NCI-H748 treated with DMSO at 0.1 percent for 48 hours (cell line): Measurements from ENCODE around the gene CAPN3.

Experiments used
- DNase-seq: peaks from one replicate; lab custom pipeline; 2025; lab: John Stamatoyannopoulos, UW

CAPN3 gene

DNA sequence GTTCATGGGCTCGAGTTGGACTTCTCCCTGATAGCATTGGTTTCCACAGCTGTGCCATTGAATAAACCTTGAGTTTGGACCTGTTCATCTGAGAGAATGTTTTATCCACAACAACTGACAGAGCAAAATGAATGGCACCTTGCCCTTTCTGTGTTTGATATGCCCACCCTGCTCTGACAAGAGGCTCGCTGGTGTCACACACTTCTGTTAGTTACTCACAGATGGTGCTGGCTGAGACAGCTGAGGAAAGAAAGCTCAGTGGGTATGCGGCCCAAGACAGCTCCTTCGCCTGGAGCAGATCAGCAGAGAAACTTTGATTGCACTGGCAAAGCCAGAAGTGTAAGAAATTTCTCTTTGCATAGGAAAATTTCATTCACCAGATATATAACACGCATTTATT is 2.5 kb upstream of the CAPN3 start:
- no peak for DNase-seq

DNA sequence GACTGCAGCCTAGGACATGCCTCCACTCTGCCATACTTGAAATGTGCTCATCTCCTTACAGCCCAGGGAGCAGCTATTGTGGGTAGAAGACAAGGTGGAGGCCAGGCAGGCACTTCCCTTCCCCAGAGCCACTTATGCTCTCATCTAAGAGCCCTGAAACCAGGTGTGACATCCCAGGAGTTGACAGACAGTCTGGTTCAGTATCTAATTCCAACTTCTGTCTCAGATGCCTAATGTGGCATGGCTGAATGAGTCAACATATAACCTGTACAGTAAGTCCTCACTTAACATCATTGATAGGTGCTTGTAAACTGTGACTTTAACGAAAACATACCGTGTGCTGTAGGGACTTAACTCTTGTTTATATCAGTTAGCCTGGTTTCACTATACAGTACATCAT is 1.2 kb upstream of the CAPN3 start:
- DNase-seq = no peak

DNA sequence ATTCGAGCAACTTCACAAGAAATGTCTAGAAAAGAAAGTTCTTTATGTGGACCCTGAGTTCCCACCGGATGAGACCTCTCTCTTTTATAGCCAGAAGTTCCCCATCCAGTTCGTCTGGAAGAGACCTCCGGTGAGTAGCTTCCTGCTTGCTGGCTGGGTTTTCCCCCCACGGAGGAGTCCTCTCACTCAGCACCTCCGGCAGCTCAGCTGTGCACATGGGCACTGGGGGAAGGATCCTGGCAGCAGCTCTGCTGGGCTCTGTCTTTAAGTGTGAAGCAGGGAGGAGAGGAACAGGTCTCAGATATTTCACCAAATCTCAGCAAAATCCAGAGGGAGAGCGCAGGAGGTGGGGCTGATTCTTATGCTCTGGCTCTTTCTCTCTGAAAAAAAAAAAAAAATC is 684 bp downstream of the CAPN3 start:
- DNase-seq = no peak

DNA sequence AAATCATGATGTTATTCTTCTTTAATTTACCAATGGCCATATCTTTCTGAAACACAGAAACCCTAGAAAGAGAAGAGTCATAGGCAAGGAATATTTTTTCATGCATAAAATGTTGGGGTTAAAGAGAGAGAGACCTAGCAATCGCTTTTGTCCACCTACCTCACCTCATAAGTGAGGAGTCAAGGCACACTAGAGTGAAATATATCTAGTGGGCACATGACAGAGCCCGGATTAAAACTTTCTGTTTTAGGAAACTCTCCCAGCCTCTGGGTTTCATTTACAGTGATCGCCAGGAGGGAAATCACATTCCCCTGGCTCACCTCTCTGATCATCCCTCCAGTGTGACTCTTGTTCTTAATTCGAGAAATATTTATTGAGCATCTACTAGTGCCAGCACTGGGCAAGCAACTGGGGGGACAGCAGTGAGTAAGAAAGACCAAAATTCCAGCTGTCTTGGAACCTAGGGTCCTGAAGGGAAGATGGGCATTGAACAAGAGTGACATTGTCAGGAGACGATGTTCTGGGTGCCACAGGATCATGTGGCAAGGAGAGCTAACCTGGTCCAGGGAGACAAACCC is 1.3 kb downstream of the CAPN3 start:
- no peak for DNase-seq

DNA sequence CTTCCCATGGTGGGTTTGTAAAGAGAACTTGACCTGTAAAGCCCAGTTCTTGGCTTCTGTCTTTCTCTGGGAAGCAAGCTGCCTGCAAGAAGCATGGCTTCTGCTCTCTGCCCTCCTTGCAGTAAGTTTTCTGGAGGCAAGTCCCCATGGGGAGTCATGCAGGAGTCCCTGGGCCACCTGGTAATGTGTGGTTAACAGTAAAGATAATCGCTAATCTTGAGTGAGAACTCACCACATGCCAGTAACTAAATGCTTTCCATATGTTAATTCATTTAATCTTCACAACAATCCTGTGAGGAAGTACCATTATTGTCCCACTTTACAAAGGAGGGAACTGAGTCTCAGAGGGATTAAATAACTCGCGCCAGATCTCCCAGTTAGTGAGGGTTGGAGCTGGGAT is 4.2 kb downstream of the CAPN3 start:
- DNase-seq = no peak

DNA sequence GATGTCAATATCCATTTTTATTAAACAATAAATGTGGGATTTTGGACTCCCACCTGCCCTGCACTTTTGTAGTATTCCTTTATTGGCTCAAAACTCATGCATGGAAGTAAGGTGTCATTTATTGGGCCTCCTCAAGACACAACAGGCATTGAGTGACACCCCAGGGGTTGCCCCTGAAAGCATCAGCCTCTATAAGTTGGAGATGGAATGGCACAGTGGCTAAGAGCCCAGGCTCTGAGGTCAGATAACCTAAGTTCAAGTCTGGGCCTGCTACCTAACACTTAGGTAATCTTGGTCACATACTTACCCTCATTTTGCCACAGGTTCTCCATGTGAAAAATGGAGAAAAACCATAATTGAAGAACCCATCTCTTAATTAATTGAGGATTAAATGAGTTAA is 4.6 kb downstream of the CAPN3 start:
- DNase-seq = no peak

DNA sequence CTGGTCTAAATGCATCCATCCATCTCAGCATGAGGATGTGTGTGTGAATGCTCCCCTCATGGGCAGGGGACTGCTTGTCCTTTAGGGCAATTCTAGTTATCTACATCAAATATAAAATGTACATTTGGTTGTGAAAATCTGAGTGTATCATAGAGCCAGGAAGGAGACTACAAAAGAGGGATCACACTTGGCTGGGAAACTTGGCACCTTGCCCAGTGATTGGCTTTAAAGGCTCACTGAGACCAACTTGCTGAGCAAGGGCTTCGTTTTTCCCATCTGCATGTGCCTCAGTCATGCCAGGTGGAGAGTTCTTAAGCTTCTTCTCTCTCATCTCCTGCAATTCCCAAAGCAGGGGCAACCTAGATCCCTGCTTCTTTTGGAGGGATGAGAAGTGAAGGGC is 5.2 kb downstream of the CAPN3 start:
- no peak for DNase-seq

DNA sequence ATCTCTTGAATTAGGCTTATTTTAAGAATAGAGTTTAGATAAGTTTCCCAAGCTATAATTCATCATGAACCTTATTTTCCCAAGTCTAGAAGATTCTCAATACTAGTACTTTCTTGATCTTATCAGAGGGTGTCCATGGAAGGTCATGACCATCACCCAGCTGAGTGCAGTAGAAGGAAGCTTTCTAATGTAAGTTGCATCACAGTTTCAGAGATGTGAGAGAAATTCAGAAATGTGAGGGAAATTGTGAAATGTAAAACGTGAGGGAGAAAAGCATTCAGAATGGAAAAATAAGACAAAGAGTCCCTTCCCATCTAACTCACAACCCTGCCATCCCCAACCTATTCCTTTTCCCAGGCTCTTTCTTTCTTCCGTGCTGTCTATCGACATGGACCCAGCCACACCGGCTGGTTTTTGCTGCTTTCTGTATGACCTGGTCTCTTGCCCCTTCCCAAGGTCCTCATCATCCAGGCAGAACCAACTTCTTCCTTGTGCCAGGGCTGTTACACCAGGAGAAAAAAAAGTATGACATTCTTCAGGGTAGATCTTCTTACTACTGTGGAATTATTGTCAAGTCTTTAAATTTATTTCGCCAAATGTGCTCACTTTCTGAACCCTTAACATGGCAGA is 6.7 kb downstream of the CAPN3 start:
- no peak for DNase-seq

DNA sequence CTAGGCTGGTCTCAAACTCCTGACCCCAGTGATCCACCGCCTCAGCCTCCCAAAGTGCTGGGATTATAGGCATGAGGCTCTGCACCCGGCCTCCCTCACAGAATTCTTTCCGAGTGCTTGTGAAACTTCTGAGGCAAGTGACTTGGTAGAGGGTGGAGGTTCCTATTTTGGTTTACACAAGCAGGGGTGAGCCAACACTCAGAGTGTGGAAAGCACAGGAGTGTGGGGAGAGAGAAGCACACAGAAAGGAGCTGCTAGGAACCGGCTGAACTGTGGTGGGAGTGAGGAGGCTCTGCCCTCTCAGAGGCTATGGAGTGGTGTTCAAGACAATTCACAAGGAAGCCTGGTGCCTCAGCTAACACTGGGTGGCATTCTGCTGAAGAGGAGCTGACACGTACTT is 7.7 kb downstream of the CAPN3 start:
- no peak for DNase-seq

DNA sequence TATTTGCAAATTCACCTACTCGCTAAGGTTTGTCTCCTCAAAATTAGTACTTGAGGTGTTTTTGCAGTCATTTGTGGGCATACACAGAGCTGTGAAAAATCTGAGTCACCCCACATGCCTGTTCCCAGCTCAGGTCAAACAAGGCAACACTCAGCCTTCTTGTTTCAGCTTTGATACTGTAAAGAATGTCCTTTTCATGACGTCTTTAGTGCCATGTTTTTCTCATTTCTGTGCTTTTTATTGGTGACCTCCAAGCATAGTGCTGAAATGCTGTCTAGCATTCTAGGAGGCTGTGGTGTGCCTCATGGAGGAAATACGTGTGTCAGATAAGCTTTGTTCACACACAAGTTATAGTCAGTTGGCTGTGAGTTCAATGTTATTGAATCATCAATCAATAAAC is 8.8 kb downstream of the CAPN3 start:
- no peak for DNase-seq

DNA sequence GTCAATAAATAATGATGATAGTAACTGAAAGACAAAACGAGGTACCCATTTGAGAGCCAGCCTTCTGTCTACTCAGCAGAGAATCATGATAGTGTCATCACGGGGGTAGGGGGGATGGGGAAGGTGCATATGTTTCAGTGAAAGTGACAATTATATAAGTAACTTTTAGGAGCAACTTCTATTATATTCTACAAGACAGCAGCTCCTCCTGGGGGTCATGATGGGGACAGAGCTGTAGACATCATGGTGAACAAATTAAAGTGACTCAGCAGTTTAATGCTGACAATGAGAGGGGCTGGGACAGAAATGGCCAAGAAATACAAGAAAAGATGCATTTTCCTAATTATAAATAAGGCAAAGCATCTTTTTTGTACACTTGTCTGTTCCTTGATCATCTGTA is 11.8 kb downstream of the CAPN3 start:
- DNase-seq = no peak

DNA sequence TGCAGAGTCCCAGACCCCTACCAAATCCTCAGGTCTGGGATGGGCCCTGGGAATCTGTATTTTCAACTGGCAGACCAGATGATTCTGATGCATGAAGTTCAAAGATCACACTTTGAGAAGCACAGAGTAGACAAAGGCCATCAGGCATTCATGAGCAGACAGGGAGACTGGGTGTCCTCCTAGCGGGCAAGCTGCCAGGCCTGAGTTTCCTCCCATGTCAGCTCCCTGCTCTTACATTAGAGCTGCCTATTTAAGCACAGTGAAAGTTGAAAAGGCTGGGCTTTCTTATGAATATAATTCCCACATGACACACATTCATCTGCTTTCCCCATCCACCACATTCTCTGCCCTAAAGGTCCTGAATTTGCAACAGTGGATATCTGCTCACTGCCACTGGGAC is 14.0 kb downstream of the CAPN3 start:
- DNase-seq = no peak

DNA sequence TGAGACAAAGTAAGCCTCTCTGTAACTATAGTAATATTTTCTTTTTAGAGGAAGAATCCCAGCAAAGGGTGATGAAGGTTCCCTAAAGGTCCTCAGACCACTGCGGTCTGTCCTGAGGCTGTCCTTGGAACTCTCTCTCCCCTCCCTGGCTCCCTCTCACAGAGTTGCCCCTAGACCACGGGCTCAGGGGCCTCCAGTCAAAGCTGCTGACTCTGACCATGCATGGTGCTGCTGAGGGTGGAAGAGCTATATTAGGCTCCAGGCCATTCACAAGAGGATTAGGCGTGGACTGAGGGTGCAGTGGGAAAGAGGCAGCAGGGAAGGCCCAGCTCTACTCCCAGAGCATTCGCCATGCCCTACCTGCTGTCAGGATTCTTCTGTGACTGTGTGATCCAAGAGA is 14.6 kb downstream of the CAPN3 start:
- DNase-seq = no peak

DNA sequence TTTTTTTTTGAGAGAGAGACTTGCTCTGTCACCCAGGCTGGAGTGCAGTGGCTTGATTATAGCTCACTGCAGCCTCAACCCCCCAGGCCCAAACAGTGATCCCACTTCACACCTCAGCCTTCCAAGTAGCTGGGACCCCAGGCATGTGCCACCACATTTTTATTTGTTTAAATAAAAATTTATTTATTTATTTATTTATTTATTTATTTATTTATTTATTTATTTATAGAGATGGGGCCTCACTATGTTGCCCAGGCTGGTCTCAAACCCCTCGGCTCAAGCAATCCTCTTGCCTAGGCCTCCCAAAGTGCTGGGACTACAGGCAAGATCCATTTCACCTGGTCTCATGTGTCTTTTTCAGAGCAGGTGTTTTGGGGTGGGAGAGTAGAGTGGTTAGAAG is 15.5 kb downstream of the CAPN3 start:
- no peak for DNase-seq

DNA sequence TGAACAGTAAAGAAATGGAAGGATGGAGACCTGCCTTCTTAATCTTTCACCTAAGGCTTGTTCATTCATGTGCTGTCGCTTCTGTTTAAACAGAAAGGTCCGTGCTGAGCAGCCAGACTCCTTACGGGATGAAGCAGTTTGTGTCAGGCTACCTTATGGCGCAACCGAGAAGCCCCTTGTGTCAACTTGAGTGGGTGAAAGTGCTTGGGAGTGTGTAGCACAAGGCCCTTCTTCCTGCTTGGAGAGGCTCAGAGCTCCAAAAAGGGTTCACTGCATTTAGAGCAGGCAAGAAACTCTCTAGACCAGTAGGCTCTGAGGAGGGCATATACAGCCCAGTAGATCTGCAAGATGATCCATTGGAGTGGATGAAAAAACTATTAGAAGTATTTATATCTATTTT is 16.0 kb downstream of the CAPN3 start:
- DNase-seq = no peak

DNA sequence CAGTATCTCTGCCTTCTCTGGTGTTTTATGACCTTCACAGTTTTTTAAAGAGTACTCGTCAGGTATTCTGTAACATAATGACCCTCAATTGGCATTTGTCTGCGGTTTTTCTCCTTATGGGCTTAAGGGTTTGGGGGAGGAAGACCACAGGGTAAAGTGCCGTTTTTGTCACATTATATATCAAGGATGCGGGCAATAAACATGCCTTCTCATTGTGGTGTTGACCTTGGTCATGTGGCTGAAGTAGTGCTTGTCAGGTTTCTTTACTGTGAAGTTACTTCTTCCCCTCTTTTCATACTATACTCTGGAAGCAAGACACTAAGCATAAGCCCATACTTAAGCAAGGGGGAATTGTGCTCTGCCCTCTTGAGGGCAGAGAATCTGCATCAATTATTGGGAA is 16.6 kb downstream of the CAPN3 start:
- no peak for DNase-seq

DNA sequence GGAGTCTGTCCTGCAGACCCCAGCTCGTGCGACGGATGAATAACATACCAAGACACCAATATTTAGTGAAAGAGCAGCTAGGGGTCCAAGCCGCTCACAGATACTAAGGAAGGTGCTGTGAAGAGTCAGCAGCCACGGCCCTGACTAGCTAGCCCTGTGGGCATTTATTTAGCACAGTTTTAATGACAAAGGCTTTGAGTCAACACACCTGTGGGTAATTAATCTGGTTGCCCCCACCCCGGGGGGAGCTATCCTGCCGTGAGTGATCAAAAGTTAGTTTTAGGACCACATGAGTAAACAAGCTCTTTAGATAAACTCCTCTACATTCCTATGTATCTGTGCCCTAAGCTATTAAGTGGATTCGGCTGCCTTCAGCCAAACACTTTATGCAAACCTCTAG is 18.7 kb downstream of the CAPN3 start:
- DNase-seq = no peak

DNA sequence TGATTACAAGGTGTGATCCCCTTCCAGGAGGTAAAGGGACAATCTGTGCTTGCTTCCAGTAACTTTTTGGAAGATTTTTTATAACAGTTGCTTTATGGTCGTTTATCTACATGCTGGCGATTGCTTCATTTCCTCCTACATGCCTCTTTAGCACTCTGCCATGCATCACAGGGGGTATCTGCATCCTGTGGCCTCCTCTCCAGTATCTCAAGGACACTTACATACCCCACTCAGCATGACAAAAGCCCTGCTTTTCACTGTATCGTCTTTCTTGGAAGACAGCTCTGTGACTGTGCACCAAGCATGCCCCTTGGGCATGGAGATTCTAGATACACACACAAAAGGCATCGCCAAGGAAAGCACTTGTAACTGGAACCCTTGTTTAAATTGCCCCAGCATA is 25.3 kb downstream of the CAPN3 start:
- no peak for DNase-seq

DNA sequence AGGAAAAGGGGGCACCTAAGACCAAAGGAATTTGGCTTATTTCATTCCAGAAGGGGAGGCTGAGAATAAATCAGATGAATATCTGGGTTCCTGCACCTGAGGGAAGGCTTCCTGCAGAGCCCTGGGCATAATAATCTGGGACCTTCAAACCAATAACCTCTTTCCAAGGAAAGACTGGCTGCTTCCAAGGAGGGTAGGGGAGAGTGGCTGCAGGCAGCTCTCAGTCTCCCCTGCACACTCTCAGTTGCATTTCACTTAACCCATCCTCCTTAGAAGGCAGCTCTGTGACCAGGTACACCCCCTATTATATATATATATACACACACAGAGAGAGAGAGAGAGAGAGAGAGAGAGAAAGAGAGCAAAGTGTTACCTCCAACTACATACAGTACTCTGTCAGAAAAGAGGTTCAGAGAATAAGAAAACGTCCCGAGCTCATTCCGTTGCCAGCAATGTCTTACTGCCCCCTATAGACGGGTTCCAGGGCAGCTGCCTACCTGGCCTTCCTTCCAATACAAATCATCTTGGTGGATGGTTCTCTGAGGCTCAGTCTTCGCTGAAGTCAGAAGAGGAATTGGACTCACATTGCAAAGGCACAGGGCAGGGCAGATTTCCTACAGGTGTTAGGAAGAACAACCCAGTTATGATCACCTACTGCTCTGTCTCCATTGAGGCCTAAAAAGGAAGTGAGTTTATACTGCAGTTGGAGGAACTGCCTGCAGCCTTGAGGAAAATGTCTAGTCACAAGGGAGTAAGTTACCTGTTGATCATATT is 26.1 kb downstream of the CAPN3 start:
- peak; percentile 12 for DNase-seq

DNA sequence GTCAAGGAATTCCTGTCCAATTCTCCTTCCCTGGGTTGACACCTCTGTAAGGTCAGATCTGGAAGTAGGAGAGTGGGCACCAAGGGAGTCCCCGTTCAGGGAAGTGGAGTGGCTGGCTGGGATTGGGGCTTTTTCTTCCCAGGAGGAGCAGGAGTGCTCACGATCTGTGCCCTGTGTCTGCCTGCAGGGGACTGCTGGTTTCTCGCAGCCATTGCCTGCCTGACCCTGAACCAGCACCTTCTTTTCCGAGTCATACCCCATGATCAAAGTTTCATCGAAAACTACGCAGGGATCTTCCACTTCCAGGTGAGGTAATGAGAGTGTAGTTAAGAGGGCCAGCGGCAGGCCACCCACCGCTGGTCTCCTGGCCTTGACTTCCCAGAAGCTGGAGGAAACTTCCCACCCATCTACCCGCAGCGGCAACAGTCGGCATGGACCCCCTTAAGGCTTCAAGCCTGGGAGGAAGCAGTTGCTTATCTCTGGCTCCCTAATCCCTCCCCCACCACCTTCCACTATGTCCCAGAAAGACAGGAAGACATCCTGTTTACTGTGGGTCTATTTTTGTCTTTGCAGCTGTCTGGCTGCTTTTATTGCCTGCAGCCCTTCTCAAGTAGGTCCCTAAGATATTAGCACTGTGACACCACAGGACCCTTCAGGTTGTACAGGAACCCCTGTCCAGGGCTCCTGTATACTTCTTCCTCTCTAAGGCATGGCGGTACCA is 26.8 kb downstream of the CAPN3 start:
- DNase-seq = no peak

DNA sequence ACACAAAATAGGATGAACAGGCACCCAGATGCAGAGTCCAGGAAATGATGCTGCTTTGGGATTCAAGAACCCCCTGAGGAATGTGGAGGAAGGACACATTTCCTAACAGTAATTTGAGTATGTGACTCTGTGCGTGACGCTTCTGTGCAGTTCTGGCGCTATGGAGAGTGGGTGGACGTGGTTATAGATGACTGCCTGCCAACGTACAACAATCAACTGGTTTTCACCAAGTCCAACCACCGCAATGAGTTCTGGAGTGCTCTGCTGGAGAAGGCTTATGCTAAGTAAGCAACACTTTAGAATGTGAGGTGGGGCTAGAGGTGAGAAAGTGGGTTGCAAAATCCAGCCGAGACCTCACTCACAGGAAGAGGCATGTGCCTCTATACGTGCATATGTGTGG is 28.3 kb downstream of the CAPN3 start:
- no peak for DNase-seq

DNA sequence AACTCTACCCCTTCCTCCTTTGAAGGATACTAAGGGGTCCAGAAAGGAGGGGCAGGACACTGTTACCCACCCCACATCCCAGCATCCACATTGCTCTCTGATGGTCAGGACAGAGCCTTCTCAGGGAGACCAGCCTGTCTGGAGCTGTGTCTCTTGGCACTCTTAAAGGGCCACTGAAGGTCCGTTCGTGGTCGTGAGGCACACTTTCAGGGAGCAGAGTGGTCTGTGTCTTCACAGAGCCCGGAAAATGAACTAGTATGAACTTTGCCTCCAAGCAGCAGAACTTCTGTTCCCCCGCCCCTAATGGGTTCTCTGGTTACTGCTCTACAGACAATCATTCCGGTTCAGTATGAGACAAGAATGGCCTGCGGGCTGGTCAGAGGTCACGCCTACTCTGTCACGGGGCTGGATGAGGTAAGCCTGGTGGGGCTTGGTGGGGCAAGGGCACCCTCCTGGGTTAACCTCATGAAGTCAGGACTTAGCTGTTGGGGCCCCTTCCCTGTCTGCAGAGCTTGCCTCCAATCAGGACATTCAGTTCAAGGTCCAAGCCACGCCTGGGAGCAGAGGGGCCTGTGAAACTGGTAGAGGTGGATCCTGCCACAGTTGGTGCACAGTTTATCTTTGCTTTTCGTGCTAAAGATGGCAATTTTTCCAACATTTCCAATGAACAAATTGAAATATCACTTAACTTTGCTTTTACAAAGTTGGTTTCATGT is 33.2 kb downstream of the CAPN3 start:
- DNase-seq = no peak
